ENCODE results near the gene IL1RAPL1. TPM values are rescaled to one million over a fixed set of nuclear protein-coding genes. Genes with fewer than 3 reads are reported as not detected.

The IL1RAPL1 gene
- total and polyA plus RNA-seq, 8 donors: 0.60 to 1.4 (median 0.95) TPM; not detected in 2

- ATAC-seq (no peak), DNase-seq (no peak)
- no peak for TF ChIP-seq CTCF (IDR thresholded peaks at IDR 0.05)
- H3K36me3 ChIP-seq: no peaks in the 10 kb centered on the region
- no peaks in the 10 kb centered on the region for H3K27me3 ChIP-seq
- intact Hi-C loops (cut with DNase I): no loop called here
- no peaks in the 10 kb centered on the region for H3K9me3 ChIP-seq
- no peak overlapping the region for H3K27ac ChIP-seq
- no peak overlapping the region for H3K4me3 ChIP-seq
- no peaks in the 10 kb centered on the region for H3K4me1 ChIP-seq
These were observed 81.1 kb downstream of the IL1RAPL1 start for GRCh38 chrX:28668303-28668702.

- no peak for TF ChIP-seq CTCF (IDR thresholded peaks at IDR 0.05)
- Histone ChIP-seq H3K4me1 (no peaks in the 10 kb centered on the region), H3K4me3 (no peak overlapping the region), H3K9me3 (no peaks in the 10 kb centered on the region), H3K27me3 (no peaks in the 10 kb centered on the region), H3K36me3 (no peaks in the 10 kb centered on the region), H3K27ac (no peak overlapping the region)
- no peak for DNase-seq
- intact Hi-C loops (cut with DNase I): no loop called here
- no peak for ATAC-seq
These were observed 81.7 kb downstream of the IL1RAPL1 start for GRCh38 chrX:28668957-28669356.

GRCh38 chrX:28670074-28670473 lies 82.8 kb downstream of the IL1RAPL1 start:
- Histone ChIP-seq H3K4me3 (no peak overlapping the region), H3K4me1 (no peaks in the 10 kb centered on the region), H3K27me3 (no peaks in the 10 kb centered on the region), H3K27ac (no peak overlapping the region), H3K9me3 (no peaks in the 10 kb centered on the region), H3K36me3 (no peaks in the 10 kb centered on the region)
- ATAC-seq (no peak), DNase-seq (no peak)
- intact Hi-C loops (cut with DNase I): no loop called here
- no peak for TF ChIP-seq CTCF (IDR thresholded peaks at IDR 0.05)

GRCh38 chrX:28675173-28675572 lies 87.9 kb downstream of the IL1RAPL1 start:
- no peaks in the 10 kb centered on the region for H3K36me3 ChIP-seq
- ATAC-seq (no peak), DNase-seq (no peak)
- TF ChIP-seq CTCF (IDR thresholded peaks at IDR 0.05): no peak
- intact Hi-C loops (cut with DNase I): no loop called here
- no peak overlapping the region for H3K4me3 ChIP-seq
- H3K27me3 ChIP-seq: no peaks in the 10 kb centered on the region
- H3K27ac ChIP-seq: no peak overlapping the region
- H3K4me1 ChIP-seq: no peaks in the 10 kb centered on the region
- no peaks in the 10 kb centered on the region for H3K9me3 ChIP-seq

- TF ChIP-seq CTCF (IDR thresholded peaks at IDR 0.05): no peak
- intact Hi-C loops (cut with DNase I): no loop called here
- DNase-seq (peak in 2 of 4 donors; percentile 3 to 5), ATAC-seq (no peak)
- H3K27me3 ChIP-seq: no peaks in the 10 kb centered on the region
- H3K4me3 ChIP-seq: no peak overlapping the region
- H3K27ac ChIP-seq: no peak overlapping the region
- H3K4me1 ChIP-seq: no peaks in the 10 kb centered on the region
- no peaks in the 10 kb centered on the region for H3K9me3 ChIP-seq
- H3K36me3 ChIP-seq: no peaks in the 10 kb centered on the region
These were observed 105.9 kb downstream of the IL1RAPL1 start for GRCh38 chrX:28693101-28693500.
